GM04504 (cell line): Measurements from ENCODE around the gene KPNA1.
A peak's percentile ranks its signal among the peaks of the same experiment; 100 is the strongest.
"Not testable (repeated sequence)": the region's sequence is repeated elsewhere in the genome, so short reads cannot be mapped to it uniquely, and the experiment has no call there.

Source experiments
- DNase-seq: peaks from one replicate; pipeline ENCODE4 v3.0.0-alpha.2; 2012; ENCODE audit warnings: low read depth

KPNA1 gene

GRCh38 chr3:122475316-122475715 lies 39.4 kb downstream of the KPNA1 start:
- DNase-seq: no peak

DNA sequence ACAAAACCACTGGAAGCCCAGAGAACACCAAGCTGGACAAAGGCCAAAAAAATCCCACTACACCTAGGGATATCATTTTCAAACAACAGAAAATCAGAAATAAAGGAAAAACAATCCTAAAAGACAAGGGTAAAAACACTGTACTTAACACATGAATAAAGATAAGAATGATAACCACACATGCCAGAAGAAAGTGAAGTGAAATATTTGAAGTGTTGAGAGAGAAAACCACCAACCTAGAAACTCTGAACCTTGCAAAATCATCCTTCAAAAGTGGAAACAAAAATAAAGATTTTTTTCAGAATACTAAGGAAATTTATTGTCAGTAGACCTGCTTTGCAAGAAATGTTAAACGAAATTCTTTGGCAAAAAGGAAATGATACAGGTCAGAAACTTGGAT lies 45.1 kb downstream of the KPNA1 start:
- DNase-seq: no peak

- DNase-seq: no peak
Observed at GRCh38 chr3:122468896-122469533, 45.7 kb downstream of the KPNA1 start.

DNA sequence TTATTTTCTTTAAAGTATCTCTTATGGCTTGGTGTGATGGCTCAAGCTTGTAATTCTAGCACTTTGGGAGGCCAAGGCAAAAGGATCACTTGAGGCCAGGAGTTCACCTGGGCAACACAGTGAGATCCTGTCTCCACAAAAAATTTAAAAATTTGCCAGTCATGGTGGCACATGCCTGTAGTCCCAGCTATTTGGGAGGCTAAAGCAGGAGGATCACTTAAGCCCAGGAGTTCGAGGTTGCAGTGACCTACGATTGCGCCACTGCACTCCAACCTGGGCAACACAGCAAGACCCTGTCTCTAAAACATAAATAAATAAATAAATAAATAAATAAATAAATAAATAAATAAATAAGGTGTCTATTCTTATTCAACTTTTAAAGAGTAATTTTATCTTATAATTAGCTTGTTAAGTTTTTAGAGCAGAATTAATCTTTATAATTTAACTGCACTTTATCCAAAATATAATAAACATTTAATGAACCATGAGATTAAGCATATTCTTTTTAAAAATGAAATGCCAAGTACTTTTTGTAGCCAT lies 48.0 kb downstream of the KPNA1 start:
- DNase-seq: no peak

- no peak for DNase-seq
Observed at GRCh38 chr3:122464659-122465058, 50.1 kb downstream of the KPNA1 start.

- no peak for DNase-seq
Observed at GRCh38 chr3:122462406-122462805, 52.3 kb downstream of the KPNA1 start.

DNA sequence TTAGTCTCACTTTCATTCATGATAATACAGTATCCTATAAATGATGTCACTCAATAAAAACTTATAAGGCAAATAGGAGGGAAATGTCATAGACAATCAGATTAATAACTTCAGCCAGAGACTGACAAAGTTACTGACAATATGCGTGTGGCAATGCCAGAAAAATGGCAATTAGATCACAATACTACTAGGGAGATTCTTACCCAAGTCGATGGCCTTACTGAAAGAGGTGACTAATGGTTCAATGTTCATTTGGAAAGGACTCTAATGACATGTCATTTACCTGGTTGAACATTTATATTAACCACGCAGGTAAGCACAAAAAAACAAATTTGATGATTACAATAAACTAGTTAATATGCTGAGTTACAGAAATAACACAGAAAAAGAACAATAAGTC lies 52.9 kb downstream of the KPNA1 start:
- no peak for DNase-seq

DNA sequence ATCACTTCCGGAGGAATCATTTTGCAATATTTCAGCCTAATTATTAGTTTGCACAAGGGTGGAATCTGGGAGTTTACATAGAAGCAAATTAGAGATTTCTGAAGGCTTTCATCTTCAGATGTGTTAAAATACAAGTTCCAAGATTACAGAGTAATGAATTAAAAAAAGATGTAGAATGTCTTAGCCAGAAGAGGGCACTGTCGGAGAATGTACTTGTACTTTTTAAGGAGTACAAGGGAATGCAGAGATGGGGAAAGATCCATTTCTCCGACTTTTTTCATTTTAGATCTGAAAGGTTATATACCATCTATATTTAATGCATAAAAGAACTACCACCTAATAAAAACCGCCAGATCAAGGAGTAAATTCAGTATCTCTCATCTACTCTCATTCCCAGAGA lies 55.7 kb downstream of the KPNA1 start:
- DNase-seq: peak; percentile 19

DNA sequence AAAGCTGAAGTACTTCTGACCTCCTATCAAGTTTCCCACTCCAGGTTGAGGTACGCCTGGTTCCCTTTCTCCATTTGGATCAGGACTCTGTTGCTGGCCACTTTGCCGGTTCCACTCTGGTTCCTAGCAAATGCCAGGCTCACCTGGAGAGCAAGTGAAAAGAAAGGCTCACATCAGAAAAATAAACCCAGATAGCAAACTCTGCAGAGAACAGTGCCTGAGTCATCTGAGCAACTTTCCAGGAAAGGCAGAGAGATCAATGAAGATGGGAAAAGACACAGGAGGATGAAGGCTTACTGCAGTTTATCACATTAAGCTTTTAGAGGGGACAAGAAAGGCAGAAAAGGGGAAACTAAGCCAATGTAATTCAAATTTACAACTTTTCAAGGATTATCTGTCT lies 57.0 kb downstream of the KPNA1 start:
- no peak for DNase-seq

GRCh38 chr3:122456074-122456473 lies 58.7 kb downstream of the KPNA1 start:
- no peak for DNase-seq

- no peak for DNase-seq
Observed at GRCh38 chr3:122451371-122451770, 63.4 kb downstream of the KPNA1 start.

DNA sequence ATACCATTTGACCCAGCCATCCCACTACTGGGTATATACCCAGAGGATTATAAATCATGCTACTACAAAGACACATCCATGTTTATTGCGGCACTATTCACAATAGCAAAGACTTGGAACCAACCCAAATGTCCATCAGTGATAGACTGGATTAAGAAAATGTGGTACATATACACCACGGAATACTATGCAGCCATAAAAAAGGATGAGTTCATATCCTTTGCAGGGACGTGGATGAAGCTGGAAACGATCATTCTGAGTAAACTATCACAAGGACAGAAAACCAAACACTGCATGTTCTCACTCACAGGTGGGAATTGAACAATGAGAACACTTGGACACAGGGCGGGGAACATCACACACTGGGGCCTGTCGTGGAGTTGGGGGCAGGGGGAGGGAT lies 66.5 kb downstream of the KPNA1 start:
- DNase-seq: not testable (repeated sequence)

- not testable (repeated sequence) for DNase-seq
Observed at GRCh38 chr3:122444491-122444887, 70.2 kb downstream of the KPNA1 start.

DNA sequence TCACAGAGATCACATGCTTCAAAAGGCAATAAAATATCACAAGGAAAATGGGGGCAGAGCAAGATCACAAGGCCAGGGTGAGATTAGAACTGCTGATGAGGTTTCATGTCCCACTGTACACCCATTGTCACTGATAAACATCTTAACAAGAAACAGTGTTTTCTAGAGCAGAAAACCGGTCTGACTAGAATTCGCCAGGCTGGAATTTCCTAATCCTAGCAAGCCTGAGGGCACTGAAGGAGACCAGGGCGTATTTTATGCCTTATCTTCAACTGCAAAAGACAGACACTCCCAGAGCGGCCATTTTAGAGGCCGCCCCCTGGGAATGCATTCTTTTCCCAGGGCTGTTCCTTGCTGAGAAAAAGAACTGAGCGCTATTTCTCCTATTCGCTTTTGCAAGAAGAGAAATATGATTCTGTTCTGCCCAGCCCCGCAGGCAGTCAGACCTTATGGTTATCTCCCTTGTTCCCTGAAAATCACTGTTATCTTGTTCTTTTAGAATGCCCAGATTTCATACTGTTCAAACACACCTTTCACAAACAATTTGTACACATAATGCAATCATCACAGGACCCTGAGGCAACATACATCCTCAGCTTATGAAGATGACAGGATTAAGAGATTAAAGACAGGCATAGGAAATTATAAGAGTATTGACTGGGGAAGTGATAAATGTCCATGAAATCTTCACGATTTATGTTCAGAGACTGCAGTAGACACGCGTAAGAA lies 70.8 kb downstream of the KPNA1 start:
- DNase-seq: not testable (repeated sequence)

- DNase-seq: no peak
Observed at GRCh38 chr3:122443090-122443489, 71.6 kb downstream of the KPNA1 start.

DNA sequence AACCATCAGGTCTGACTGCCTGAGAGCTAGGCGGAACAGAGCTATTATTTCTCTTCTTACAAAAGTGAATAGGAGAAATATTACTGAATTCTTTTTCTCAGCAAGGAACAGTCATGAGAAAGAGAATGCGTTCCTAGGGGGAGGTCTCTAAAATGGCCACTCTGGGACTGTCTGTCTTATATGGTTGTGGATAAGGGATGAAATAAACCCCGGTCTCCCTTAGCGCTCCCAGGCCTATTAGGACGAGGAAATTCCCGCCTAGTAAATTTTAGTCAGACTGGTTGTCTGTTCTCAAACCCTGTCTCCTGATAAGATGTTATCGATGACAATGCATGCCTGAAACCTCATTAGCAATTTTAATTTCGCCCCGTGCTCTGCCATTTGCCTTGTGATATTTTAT lies 78.8 kb downstream of the KPNA1 start:
- DNase-seq: no peak

- no peak for DNase-seq
Observed at GRCh38 chr3:122430371-122430770, 84.4 kb downstream of the KPNA1 start.

GRCh38 chr3:122427857-122428471 lies 86.8 kb downstream of the KPNA1 start:
- no peak for DNase-seq

DNA sequence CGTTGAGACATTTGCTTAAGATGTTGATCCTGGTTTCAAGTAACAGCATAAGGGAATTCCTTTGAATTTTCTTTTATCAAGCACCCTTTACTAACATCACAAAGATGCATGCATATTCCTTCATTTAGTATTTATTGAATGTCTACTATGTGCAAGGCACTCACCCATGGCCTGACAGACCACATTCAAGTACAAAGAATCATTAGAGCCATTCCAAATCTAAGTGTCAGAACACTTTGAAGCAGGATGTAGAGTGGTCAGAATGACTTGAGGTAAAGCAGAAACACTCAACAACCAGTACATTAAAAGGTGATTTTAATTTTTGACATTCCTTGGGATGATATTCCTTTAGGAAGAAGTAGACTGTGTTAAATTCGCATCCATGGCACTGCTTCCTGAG lies 92.9 kb downstream of the KPNA1 start:
- DNase-seq: no peak

GRCh38 chr3:122421101-122421500 lies 93.6 kb downstream of the KPNA1 start:
- no peak for DNase-seq

DNA sequence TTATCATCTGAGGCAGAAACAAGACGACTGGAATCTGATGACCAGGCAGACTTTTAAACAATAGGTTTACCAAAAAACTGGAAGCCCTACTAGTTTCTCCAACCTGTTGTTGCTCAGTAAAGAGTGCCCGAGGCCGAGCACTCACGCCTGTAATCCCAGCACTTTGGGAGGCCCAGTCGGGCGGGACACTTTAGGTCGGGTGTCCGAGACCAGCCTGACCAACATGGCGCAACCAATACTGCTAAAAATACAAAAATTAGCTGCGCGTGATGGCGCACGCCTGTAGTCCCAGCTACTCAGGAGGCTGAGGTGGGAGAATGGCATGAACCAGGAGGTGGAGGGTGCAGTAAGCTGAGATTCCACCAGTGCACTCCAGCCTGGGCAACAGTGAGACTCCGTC lies 97.8 kb downstream of the KPNA1 start:
- DNase-seq: no peak

GRCh38 chr3:122415762-122416654 lies 98.7 kb downstream of the KPNA1 start, which contains the start of gene WDR5B:
Gene WDR5B (minus strand): TSS chr3:122416062. CDS start chr3:122415528, 534 bp downstream.
- peak; percentile 97 for DNase-seq
